GM18508 (cell line): Measurements from ENCODE around the gene GSC2.

Experiments
- ATAC-seq: cut with Tn5 transposase; IDR thresholded peaks from one replicate; pipeline ENCODE4 v1.9.1; 2021; ENCODE audit warnings: moderate number of reproducible peaks; ENCODE audit not compliant: insufficient read depth, unreplicated experiment

Gene GSC2

DNA sequence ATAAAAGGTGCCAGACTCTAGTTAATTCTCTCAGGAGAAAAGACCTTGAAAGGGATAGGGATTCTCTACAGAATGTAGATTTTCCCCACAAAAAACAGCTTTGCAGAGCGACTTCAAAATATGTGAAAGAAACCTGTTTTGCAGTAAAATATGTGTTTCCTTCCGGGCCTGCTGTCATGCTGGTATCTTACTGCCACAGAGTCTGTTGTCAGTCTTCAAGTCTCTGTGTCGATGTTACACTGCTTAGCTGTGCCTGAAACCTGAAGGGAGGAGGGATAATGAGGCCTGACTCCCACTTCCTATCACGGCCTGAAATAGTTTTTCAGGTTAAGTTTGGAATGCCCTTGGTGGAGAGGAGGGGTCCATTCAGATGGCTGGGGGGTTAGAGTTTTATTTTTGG is 26.2 kb downstream of the GSC2 start:
- ATAC-seq: no peak

GRCh38 chr22:19122752-19123492 is 27.2 kb downstream of the GSC2 start:
- no peak for ATAC-seq

- peak; percentile 41 for ATAC-seq
These were observed 27.8 kb downstream of the GSC2 start, which contains the start of gene DGCR2 for GRCh38 chr22:19122143-19122751. Gene DGCR2, minus strand, starts transcription at chr22:19122412. Its CDS starts 206 bp downstream, at chr22:19122206.

GRCh38 chr22:19121631-19122142 is 28.4 kb downstream of the GSC2 start:
- ATAC-seq: peak; percentile 2

GRCh38 chr22:19120829-19121630 is 29.1 kb downstream of the GSC2 start:
- ATAC-seq: no peak

GRCh38 chr22:19119949-19120348 is 30.1 kb downstream of the GSC2 start:
- ATAC-seq: no peak

GRCh38 chr22:19118329-19118880 is 31.7 kb downstream of the GSC2 start:
- ATAC-seq: peak; percentile 56

DNA sequence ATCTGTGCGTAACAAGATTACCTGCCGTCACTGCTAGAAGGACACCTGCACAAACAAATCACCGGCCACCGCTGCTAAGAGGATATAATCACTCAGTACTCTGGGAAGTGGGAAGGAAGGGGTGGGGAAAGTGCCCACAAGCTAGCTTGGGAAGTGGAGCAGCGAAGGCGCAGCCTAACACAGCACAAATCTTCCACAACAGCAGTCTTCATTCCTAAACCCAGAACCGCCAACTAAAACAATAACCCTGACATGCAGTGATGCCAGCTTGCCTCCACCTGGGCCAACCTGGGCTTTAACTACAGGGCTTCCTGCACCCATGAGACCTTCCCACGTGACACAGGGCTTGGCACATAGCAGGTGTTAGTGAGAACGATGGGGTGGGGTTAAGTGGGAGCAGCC is 33.0 kb downstream of the GSC2 start:
- ATAC-seq: no peak

DNA sequence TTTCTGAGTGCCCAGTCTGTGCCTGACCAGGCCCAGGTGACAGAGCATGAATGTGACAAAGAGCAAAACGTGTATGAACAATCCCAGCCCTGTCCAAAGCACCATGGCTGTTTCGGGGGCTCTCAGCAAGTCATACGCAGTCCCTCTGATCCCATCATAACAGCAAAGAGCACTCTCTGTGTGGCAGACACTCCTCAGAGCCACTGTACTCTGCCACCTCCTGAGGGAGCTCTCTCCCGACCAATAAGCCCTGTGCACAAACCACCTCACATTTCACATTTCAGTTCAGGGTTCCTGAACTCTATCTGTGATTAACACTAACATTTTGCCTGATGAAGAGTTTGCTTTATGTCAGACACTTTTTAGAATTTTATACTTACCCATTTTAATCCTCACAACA is 34.5 kb downstream of the GSC2 start:
- no peak for ATAC-seq

DNA sequence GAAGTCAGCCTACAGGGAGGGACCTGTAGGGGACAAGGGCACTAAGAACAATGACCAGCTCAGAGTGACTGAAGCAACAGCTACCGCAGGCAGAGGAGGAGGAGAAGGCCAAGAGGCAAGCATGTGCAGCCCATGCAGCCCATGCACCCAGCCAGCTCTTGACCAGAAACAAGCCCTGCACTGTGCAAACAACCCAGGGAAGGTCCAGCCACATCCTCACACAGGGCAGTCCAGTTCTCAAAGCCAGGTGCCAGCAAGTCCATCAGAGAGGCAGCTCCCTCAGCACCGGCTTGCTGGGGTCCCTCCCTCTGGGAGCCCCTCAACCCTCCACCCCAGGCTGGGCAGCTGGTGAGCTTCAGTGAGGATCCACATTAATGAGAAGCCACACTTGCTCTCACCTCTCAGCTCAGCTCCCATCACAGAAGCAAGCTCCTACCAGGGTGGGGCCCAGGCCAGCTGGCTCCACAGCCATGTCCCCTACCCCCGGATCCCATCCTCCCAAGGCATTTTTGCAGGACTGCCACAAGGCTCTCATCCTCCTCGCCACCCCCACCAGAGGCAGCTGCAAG is 35.0 kb downstream of the GSC2 start:
- ATAC-seq: no peak

- no peak for ATAC-seq
These were observed 36.7 kb downstream of the GSC2 start for GRCh38 chr22:19113429-19113828.

DNA sequence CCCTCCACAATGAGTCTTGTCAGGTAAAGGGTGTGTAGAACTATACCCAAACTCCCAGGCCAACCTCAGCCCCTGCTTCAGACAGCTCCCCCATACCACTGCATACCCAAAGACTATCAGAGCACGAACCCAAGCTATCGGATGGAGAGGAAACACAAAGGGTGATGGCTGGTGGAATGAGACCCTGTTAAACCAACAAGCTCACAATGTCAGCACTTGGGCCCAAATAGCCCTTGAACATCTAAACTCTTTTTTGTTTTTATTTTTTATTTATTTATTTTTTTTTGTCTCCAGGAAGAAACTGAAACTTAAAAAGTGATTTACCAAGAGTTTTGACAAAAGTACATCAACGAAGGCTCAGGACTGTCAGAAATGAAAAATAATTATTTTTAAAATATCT is 38.5 kb downstream of the GSC2 start:
- ATAC-seq: no peak

- no peak for ATAC-seq
These were observed 39.0 kb downstream of the GSC2 start for GRCh38 chr22:19111140-19111539.

GRCh38 chr22:19110646-19111045 is 39.4 kb downstream of the GSC2 start:
- ATAC-seq: no peak

GRCh38 chr22:19110064-19110458 is 40.0 kb downstream of the GSC2 start:
- no peak for ATAC-seq

DNA sequence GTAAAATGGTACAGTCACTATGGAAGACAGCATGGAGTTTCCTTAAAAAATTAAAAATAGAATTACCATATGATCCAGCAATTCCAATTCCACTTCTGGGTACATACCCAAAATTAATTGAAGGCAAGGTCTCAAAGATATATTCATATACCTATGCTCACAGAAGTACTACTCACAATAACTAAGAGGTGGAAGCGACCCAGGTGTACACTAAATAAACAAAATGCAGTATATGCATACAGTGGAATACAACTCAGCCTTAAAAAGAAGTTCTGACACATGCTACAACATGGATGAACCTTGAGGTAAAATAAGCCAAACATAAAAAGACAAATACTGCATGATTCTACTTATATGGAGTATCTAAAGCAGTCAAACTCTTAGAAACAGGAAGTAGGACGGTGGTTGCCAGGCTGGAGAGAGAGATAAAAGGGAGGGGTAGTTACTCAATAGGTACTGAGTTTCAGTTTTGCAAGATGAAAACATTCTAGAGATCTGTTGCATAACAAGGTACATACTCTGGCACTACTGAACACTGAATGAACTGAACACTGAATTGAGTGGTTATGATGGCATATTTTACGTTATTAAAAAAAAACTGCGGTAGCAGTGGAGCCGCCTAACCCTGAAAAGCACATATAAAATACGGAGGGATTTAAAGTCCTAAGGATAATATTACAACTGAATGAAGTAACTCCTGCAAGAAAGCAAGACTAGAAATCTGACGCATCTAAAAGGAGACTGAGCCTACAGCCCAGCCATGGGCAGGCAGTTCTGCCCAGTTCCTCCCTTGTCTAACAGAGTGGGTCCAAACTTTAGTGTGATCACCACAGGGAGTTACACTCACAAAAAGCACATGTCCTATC is 40.7 kb downstream of the GSC2 start:
- ATAC-seq: peak; percentile 68

DNA sequence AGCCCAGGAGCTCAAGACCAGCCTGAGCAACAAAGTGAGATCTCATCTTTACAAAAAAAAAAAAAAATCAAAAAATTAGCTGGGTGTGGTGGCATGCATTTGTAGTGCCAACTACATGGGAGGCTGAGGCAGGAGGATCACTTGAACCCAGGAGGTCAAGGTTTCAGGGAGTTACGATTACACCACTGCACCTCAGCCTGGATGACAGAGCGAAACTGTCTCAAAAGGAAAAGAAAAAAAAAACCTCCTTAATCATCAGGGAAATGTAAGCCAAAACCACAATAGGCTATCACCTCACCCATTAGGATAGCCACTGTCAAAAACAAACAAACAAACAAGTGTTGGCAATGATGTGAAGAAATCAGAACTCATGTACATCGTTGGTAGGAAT is 41.3 kb downstream of the GSC2 start:
- ATAC-seq: no peak

DNA sequence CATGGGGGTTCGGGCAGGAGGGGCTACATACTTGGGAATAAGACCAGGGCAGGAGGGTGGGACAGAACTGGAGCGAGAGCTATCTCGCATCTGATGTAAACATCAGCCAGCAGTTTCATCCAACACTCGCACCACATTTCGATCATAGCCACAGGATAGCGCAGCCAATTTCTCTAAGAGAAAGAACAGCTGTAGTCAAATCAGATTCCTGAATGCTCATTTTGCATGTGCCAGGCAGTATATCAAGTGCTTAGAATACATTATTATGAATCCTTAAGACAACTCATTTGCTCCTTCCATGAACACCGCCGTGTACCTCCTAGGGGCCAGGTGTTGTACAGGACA is 42.4 kb downstream of the GSC2 start:
- ATAC-seq: no peak

- no peak for ATAC-seq
These were observed 43.0 kb downstream of the GSC2 start for GRCh38 chr22:19106886-19107729.
